HCT116 (cell line): ENCODE data around the gene NKIRAS2. TPM values are rescaled to one million over a fixed set of nuclear protein-coding genes. Genes with fewer than 3 reads are reported as not detected.

Experiments used
- ATAC-seq: fragments of 200-7000 bp; cut with Tn5 transposase; 2 replicates; pipeline ENCODE4 v1.9.1; 2020; ENCODE audit warnings: mild to moderate bottlenecking, moderate library complexity
- BruUV-seq: library from RNA; stranded (reverse); fragments of 400-500 nt; replicated peaks from 2 replicates; lab custom pipeline; 2021; lab: Mats Ljungman, UMichigan
- CTCF ChIA-PET: fragments of 300-600 bp; sonication (Branson Sonifier 250); formaldehyde crosslinking; loops from one replicate; lab custom pipeline; 2021; ENCODE audit warnings: antibody characterized with exemption; lab: Charles Lee
- POLR2A ChIA-PET: fragments of 300-600, 350-600 bp; sonication (Branson Sonifier 250); formaldehyde crosslinking; loops from one replicate; lab custom pipeline; 2021; ENCODE audit warnings: antibody characterized with exemption; lab: Charles Lee
- RAD21 ChIA-PET, 2 experiments: fragments of 300-600 bp; sonication (Branson Sonifier 250); formaldehyde crosslinking; loops; one replicate each; lab custom pipeline; 2023; ENCODE audit warnings: low total read pairs in 2 of 2; ENCODE audit not compliant: uncharacterized antibody in 2 of 2, unreplicated experiment in 2 of 2, low non-redundant PET in 1 of 2; lab: Charles Lee
- DNase-seq: peaks from one replicate; pipeline ENCODE4 v3.0.0-alpha.2; 2010; ENCODE audit warnings: low read depth, low spot score
- H2AFZ ChIP-seq: fragments of 200-600 bp; shearing (Covaris generic), sonication (generic); 2 replicates; pipeline ENCODE4 v1.6.1; 2017; ENCODE audit warnings: low read depth, mixed run types, mixed read lengths, antibody characterized with exemption, low read length; ENCODE audit not compliant: poor library complexity, severe bottlenecking
- H3K27ac ChIP-seq: 2 replicates; pipeline ENCODE4 v1.5.1; 2012; ENCODE audit warnings: low read depth, low read length
- H3K27me3 ChIP-seq: fragments of 200-600 bp; sonication (generic); 2 replicates; pipeline ENCODE4 v1.6.1; 2016; ENCODE audit warnings: mixed run types, low read length, mixed read lengths; ENCODE audit not compliant: insufficient read depth
- H3K36me3 ChIP-seq, 2 experiments: fragments of 200-500 bp in 1 of 2; fragments of 200-600 bp in 1 of 2; sonication (Bioruptor generic) in 1 of 2; sonication (generic) in 1 of 2; 2 replicates each; pipeline versions ENCODE4 v1.5.1 to v1.6.1; 2014 to 2016; ENCODE audit warnings: low read length in 2 of 2, inconsistent platforms in 1 of 2, mixed read lengths in 1 of 2, mixed run types in 1 of 2; ENCODE audit not compliant: insufficient read depth in 2 of 2, control insufficient read depth in 1 of 2
- H3K4me1 ChIP-seq, 2 experiments: fragments of 200-600 bp in 1 of 2; sonication (generic) in 1 of 2; 2 replicates each; pipeline versions ENCODE4 v1.5.1 to v1.6.1; 2012 to 2017; ENCODE audit warnings: low read length in 2 of 2, inconsistent platforms in 1 of 2, mild to moderate bottlenecking in 1 of 2, mixed read lengths in 1 of 2, mixed run types in 1 of 2, moderate library complexity in 1 of 2; ENCODE audit not compliant: insufficient read depth in 2 of 2, control insufficient read depth in 1 of 2
- H3K4me2 ChIP-seq: fragments of 200-600 bp; sonication (generic); 2 replicates; pipeline ENCODE4 v1.6.1; 2017; ENCODE audit warnings: mixed run types, low read length, mixed read lengths
- H3K4me3 ChIP-seq, 2 experiments: fragments of 200-600 bp in 1 of 2; sonication (generic) in 1 of 2; replicated peaks in 1 of 2; 2 replicates each; pipeline ENCODE4 v1.5.1; 2011 to 2016; ENCODE audit warnings: low read length in 2 of 2, control low read depth in 1 of 2, low read depth in 1 of 2, mild to moderate bottlenecking in 1 of 2, mixed read lengths in 1 of 2, mixed run types in 1 of 2
- H3K79me2 ChIP-seq: fragments of 200-600 bp; sonication (generic); 2 replicates; pipeline ENCODE4 v1.6.1; 2017; ENCODE audit warnings: mild to moderate bottlenecking, mixed run types, low read length, moderate library complexity, mixed read lengths; ENCODE audit not compliant: insufficient read depth
- H3K9ac ChIP-seq: fragments of 200-600 bp; sonication (generic); 2 replicates; pipeline ENCODE4 v1.6.1; 2016; ENCODE audit warnings: low read length, mixed read lengths
- H3K9me2 ChIP-seq: fragments of 200-600 bp; sonication (generic), shearing (Covaris generic); 2 replicates; pipeline ENCODE4 v1.6.1; 2017; ENCODE audit warnings: mixed run types, mild to moderate bottlenecking, moderate library complexity; ENCODE audit not compliant: insufficient read depth
- H3K9me3 ChIP-seq, 2 experiments: fragments of 200-500 bp in 1 of 2; fragments of 200-600 bp in 1 of 2; sonication (Bioruptor generic) in 1 of 2; sonication (generic) in 1 of 2; 2 replicates each; pipeline ENCODE4 v1.6.1; 2014 to 2017; ENCODE audit warnings: low read length in 2 of 2, mixed read lengths in 2 of 2, inconsistent platforms in 1 of 2, low read depth in 1 of 2, mild to moderate bottlenecking in 1 of 2, mixed run types in 1 of 2, moderate library complexity in 1 of 2; ENCODE audit not compliant: control insufficient read depth in 1 of 2, insufficient read depth in 1 of 2
- H4K20me1 ChIP-seq: fragments of 200-600 bp; sonication (generic), shearing (Covaris generic); 2 replicates; pipeline ENCODE4 v1.6.1; 2017; ENCODE audit warnings: mixed run types, mild to moderate bottlenecking, moderate library complexity; ENCODE audit not compliant: insufficient read depth
- ATF3 ChIP-seq: IDR thresholded peaks from 2 replicates; pipeline ENCODE4 v1.6.1; 2012
- CBX3 ChIP-seq: IDR thresholded peaks from 2 replicates; pipeline ENCODE4 v1.6.1; 2012; ENCODE audit warnings: low read depth
- CEBPB ChIP-seq: IDR thresholded peaks from 2 replicates; pipeline ENCODE4 v1.6.1; 2012; ENCODE audit warnings: low read depth
- CTCF ChIP-seq, 3 experiments: fragments of 200-600 bp in 1 of 3; sonication (generic) in 1 of 3; IDR thresholded peaks in 2 of 3; conservative IDR thresholded peaks in 1 of 3; 2 replicates each; pipeline ENCODE4 v1.5.1; 2012 to 2017; ENCODE audit warnings: low read depth in 2 of 3, low read length in 2 of 3, antibody characterized with exemption in 1 of 3, borderline replicate concordance in 1 of 3, control low read depth in 1 of 3, mild to moderate bottlenecking in 1 of 3, mixed read lengths in 1 of 3, mixed run types in 1 of 3, moderate library complexity in 1 of 3; ENCODE audit not compliant: insufficient read depth in 1 of 3
- ELF1 ChIP-seq: IDR thresholded peaks from 2 replicates; pipeline ENCODE4 v1.6.1; 2012; ENCODE audit warnings: low read depth, borderline replicate concordance
- EZH2 ChIP-seq: fragments of 200-600 bp; sonication (generic); IDR thresholded peaks from 2 replicates; pipeline ENCODE4 v1.6.1; 2017; ENCODE audit warnings: antibody characterized with exemption, mixed run types
- EZH2phosphoT487 ChIP-seq: fragments of 200-600 bp; IDR thresholded peaks from 2 replicates; pipeline ENCODE4 v1.6.1; 2018; ENCODE audit warnings: antibody characterized with exemption, borderline replicate concordance
- JUND ChIP-seq: IDR thresholded peaks from 2 replicates; pipeline ENCODE4 v1.6.1; 2012
- MAX ChIP-seq: IDR thresholded peaks from 2 replicates; pipeline ENCODE4 v1.6.1; 2012
- POLR2AphosphoS5 ChIP-seq: IDR thresholded peaks from 2 replicates; pipeline ENCODE4 v1.6.1; 2011; ENCODE audit warnings: mild to moderate bottlenecking, low read depth, low read length, moderate library complexity
- RAD21 ChIP-seq: IDR thresholded peaks from 2 replicates; pipeline ENCODE4 v1.6.1; 2012; ENCODE audit warnings: low read depth, mild to moderate bottlenecking
- REST ChIP-seq: IDR thresholded peaks from 2 replicates; pipeline ENCODE4 v1.6.1; 2012; ENCODE audit warnings: low read depth
- SIN3A ChIP-seq: IDR thresholded peaks from 2 replicates; pipeline ENCODE4 v1.6.1; 2012; ENCODE audit warnings: low read depth
- SRF ChIP-seq: IDR thresholded peaks from 2 replicates; pipeline ENCODE4 v1.6.1; 2012; ENCODE audit warnings: low read depth
- YY1 ChIP-seq: IDR thresholded peaks from 2 replicates; pipeline ENCODE4 v1.6.1; 2011; ENCODE audit warnings: low read length, low read depth, moderate library complexity, mild to moderate bottlenecking; ENCODE audit not compliant: insufficient replicate concordance; ENCODE audit errors: extremely low read depth
- ZFX ChIP-seq: fragments of 450-650 bp; IDR thresholded peaks from 2 replicates; pipeline ENCODE4 v1.6.1; 2017
- intact Hi-C: fragments of 100-400 bp; cut with micrococcal nuclease; formaldehyde crosslinking; loops from 2 replicates; pipeline ENCODE4 v1.10.0; 2022
- total RNA-seq: library from RNA; stranded (reverse); gene quantifications from one replicate; pipeline ENCODE4 v1.2.1, GENCODE V29; 2021; ENCODE audit not compliant: unreplicated experiment

The NKIRAS2 gene
- total RNA-seq, 1 experiment from 2014 or later, result 26.4 TPM

GRCh38 chr17:42040818-42041217, 20.9 kb downstream of the NKIRAS2 start:
- ChIA-PET POLR2A (interaction anchor here (1.2 kb wide), 1 partner anchor 21 kb away, joined by 3 read pairs; the partner anchor contains the start of gene NKIRAS2), RAD21 (no interaction called here), CTCF (interaction anchor here (1.7 kb wide), 1 partner anchor 10 kb away, joined by 4 read pairs; no protein-coding TSS in a partner anchor)
- no peaks in the 10 kb centered on the region for H3K27me3 ChIP-seq
- no peak overlapping the region for H2AFZ ChIP-seq
- H3K27ac ChIP-seq, result no peak overlapping the region
- no peaks in the 10 kb centered on the region for H4K20me1 ChIP-seq
- intact Hi-C loops, result no loop called here
- DNase-seq, result no peak
- no peaks in the 10 kb centered on the region for H3K9me2 ChIP-seq
- H3K4me1 ChIP-seq, result no peaks in the 10 kb centered on the region
- BruUV-seq, result no TSS peak
- H3K36me3 ChIP-seq, result no peaks in the 10 kb centered on the region
- no peak for ATAC-seq
- H3K4me2 ChIP-seq, result no peak overlapping the region
- H3K4me3 ChIP-seq, result no peak overlapping the region
- no peak for TF ChIP-seq ZFX
- no peak for TF ChIP-seq REST
- no peak for TF ChIP-seq CTCF (IDR thresholded peaks at IDR 0.05 in 2 of 3, conservative IDR thresholded peaks at IDR 0.05 in 1 of 3; ENCODE audit: borderline replicate concordance in 1 of 3, insufficient read depth in 1 of 3, low read depth in 2 of 3, low read length in 2 of 3)
- no peak for TF ChIP-seq MAX
- TF ChIP-seq EZH2phosphoT487, result no peak
- no peak for TF ChIP-seq ATF3
- no peak for TF ChIP-seq ELF1
- TF ChIP-seq RAD21, result no peak
- no peak for TF ChIP-seq CBX3
- TF ChIP-seq YY1, result no peak
- TF ChIP-seq POLR2AphosphoS5, result no peak
- TF ChIP-seq SIN3A, result no peak
- TF ChIP-seq JUND, result no peak
- TF ChIP-seq SRF, result no peak
- TF ChIP-seq EZH2, result no peak
- no peak for TF ChIP-seq CEBPB
- no peaks in the 10 kb centered on the region for H3K9me3 ChIP-seq
- no peaks in the 10 kb centered on the region for H3K79me2 ChIP-seq
- no peak overlapping the region for H3K9ac ChIP-seq
